ENCODE results near the gene DCTPP1.
A peak's percentile ranks its signal among the peaks of the same experiment; 100 is the strongest.

The DCTPP1 gene

DNA sequence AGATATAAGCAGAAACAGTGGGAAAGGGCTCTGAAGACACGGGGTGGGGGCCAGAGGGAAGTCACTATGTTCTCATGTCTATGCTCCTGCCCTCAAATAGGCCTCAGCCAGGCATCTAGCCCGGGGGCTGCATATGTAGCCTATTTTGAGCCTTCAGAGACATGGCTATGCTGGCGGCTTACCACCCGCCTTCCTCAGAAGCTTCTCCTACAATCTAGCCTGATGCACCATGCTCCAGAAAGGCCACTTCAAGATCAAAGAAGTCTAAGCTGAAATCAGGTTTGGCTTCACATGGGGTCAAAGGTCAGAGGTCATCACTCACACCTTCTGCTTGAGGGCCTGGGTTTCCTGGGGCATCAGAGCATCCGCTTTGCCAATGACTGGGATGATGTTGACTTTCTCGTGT is 49.0 kb downstream of the DCTPP1 start:
- DNase-seq = no peak

DNA sequence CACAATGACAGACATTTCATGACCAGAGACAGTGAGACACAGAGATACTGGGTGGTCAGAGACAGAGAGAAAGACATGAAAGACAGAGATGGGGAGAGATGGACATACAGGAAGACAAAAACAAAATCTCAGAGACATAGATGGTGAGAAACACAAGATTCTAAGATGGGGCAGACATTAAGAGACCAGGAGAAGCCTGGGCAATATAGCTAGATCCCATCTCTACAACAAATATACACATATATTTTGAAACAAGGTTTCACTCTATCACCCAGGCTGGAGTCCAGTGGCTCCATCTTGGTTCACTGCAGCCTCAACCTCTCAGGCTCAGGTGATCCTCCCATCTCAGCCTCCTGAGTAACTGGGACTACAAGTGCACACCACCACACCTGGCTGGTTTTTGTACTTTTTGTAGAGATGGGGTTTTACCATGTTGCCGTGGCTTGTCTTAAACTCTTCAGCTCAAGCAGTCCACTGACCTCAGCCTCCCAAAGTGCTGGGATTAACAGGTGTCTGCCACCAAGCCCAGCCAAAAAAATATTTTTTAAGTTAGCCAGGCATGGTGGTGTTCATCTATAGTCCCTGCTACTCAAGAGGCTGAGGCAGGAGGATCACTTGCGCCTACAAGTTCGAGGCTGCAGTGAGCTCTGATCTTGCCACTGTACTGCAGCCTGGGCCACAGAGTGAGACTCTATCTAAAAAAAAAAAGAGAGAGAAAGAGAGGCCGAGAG is 49.6 kb downstream of the DCTPP1 start:
- DNase-seq = no peak

DNA sequence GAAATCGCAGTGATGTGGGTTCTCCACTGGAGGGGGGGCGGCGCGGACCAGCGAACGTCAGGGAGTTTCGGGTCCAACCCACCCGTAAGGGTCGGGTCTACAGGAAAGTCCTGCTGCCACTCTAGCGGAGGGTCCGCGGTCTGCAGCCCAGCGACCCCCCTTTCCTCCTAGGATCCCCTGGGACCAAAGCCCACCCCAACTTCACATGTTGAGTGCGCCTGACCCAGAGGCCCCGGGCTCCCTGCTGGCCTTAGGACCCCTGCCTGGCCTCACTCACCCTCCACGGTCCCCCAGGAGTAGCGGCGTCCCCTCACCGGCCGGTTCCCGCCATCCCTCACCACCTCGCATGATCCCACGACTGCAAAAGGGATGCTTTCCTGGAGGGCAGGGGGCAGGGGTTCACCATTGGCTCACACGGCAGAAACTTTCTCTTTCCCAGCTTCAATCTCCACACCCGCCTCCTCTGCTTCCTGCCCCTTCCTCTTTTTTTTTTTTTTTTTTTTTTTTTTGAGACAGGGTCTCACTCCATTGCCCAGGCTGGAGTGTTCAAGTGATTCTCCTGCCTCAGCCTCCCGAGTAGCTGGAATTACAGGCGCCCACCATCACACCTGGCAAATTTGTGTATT is 50.6 kb downstream of the DCTPP1 start:
- DNase-seq = no peak

GRCh38 chr16:30378236-30379157 is 51.3 kb downstream of the DCTPP1 start:
- DNase-seq = peak; percentile 100

DNA sequence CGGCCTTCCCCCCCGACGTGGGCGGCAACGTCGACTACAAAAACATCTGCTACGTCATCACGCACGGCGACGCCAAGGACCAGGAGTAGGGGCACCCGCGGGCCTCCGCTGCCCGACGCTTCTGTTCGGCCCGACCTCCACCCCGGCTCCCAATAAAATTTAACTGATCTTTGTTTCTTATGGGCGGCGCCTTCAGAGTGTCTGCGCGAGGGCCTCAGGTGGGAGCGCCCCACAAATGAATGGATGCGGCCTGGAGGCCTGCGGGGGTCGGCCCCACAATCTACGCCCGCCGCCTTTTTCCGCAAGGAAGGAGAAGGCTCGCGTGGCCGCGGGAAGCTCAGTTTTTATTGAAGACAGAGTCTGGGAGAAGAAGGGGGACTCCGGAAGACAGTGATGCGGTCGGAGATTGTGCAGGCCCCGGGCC is 52.0 kb downstream of the DCTPP1 start:
- DNase-seq = peak; percentile 89

DNA sequence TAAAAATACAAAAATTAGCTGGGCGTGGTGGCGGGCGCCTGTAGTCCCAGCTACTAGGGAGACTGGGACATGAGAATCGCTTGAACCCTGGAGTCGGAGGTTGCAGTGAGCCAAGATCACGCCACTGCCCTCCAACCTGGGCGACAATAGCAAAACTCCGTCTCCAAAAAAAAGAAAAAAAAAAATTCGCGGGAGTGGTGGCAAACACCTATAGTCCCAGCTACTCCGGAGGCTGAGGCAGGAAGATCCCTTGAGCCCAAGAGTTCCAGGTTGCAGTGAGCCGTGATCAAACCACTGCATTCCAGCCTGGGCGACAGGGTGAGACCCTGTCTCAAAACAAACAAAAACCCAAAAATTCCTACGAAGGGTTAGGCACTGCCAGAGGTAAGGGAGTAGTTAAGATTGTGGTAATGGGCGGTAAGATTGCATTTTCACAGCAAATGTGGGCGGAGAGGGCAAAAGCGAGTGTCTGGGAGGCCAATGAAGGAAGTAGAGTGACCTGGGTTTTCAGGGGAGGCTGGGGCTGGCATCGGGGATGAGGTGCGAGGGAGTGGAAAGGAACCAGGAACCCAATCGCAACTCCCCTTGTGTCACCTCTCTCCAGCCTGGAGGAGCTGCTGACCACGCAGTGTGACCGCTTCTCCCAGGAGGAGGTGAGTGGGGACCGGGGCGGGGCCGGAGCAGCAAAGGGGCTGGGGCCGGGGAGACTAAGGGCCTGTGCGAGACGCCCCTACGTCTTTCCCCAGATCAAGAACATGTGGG is 52.6 kb downstream of the DCTPP1 start:
- DNase-seq = no peak

DNA sequence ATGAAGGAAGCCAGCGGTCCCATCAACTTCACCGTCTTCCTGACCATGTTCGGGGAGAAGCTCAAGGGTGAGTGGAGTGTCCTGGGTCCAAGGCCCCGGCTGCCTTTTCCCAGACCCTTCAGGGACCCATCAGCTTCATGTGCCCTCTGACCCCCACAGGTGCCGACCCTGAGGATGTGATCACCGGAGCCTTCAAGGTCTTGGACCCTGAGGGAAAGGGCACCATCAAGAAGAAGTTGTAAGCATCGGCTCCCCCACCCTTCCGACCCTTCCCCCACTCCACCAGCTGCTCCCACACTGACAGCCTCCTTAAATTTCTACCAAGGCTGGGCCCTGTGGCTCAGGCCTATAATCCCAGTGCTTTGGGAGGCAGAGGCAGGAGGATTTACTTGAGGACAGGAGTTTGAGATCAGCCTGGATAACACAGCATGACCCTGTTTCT is 53.3 kb downstream of the DCTPP1 start:
- no peak for DNase-seq

- DNase-seq = no peak
These were observed 54.0 kb downstream of the DCTPP1 start for GRCh38 chr16:30375864-30376263.

DNA sequence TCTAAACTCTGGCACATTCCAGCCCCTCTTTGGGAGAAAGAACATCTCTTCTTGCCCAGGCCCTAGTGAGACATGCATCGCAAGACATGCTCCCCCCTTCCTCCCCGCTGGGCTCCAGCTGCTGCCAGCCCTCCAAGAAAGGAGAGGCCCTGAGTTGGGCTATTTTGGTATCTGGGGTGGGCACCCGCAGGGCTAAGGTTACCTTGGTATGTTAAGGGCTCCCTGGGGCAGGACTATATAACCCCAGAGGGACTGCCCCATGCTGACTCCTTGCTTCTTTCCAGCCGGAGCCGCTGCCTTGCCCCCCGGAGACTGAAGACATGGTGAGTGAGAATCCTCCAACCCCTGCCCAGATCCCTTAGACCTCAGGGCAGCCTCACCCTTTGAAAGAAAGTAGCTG is 55.3 kb downstream of the DCTPP1 start, which contains the start of gene MYL11:
Gene MYL11 (plus strand): TSS at position 265 of the 400 bp plus-strand sequence. CDS start 56 bp downstream, at position 321.
- DNase-seq = no peak

Measured in activated gamma-delta T cell treated with Interleukin-2 at 50 U/mL for 16 hours (primary cell).